DND-41 (cell line): ENCODE measurements around the gene CHID1.

Experiments
- ATAC-seq: fragments of 200-7000 bp; cut with Tn5 transposase; 3 replicates; pipeline ENCODE4 v1.9.1; 2021; ENCODE audit warnings: low read depth; ENCODE audit not compliant: insufficient read depth
- DNase-seq: peaks from one replicate; pipeline ENCODE4 v3.0.0-alpha.2; 2020
- H2AFZ ChIP-seq: 2 replicates; pipeline ENCODE4 v1.6.0; 2012; ENCODE audit warnings: low read depth, low read length
- H3K27ac ChIP-seq: 2 replicates; pipeline ENCODE4 v1.5.1; 2012; ENCODE audit warnings: low read length, inconsistent platforms
- H3K27me3 ChIP-seq: fragments of 200-600 bp; sonication (generic); 2 replicates; pipeline ENCODE4 v1.6.0; 2012; ENCODE audit warnings: low read length, mild to moderate bottlenecking, inconsistent platforms; ENCODE audit not compliant: insufficient read depth, poor library complexity
- H3K36me3 ChIP-seq: 2 replicates; pipeline ENCODE4 v1.5.1; 2012; ENCODE audit warnings: low read length, inconsistent platforms; ENCODE audit not compliant: insufficient read depth
- H3K4me1 ChIP-seq: 2 replicates; pipeline ENCODE4 v1.5.1; 2012; ENCODE audit warnings: mild to moderate bottlenecking, low read length; ENCODE audit not compliant: insufficient read depth
- H3K4me2 ChIP-seq: 2 replicates; pipeline ENCODE4 v1.6.0; 2012; ENCODE audit warnings: mild to moderate bottlenecking, moderate library complexity, low read length, inconsistent platforms; ENCODE audit not compliant: insufficient read depth
- H3K4me3 ChIP-seq, 2 experiments: fragments of 200-600 bp in 1 of 2; shearing (Covaris generic) in 1 of 2; 2 replicates each; pipeline ENCODE4 v1.5.1; 2012 to 2016; ENCODE audit warnings: inconsistent platforms in 2 of 2, low read length in 2 of 2, mild to moderate bottlenecking in 2 of 2, low read depth in 1 of 2, moderate library complexity in 1 of 2
- H3K79me2 ChIP-seq: 2 replicates; pipeline ENCODE4 v1.6.0; 2012; ENCODE audit warnings: low read length, inconsistent platforms; ENCODE audit not compliant: insufficient read depth
- H3K9ac ChIP-seq: 2 replicates; pipeline ENCODE4 v1.6.0; 2012; ENCODE audit warnings: low read depth, mild to moderate bottlenecking, inconsistent platforms, low read length, moderate library complexity
- H3K9me3 ChIP-seq: 2 replicates; pipeline ENCODE4 v1.5.1; 2012; ENCODE audit warnings: low read length, moderate library complexity, mild to moderate bottlenecking, inconsistent platforms; ENCODE audit not compliant: insufficient read depth, severe bottlenecking
- H4K20me1 ChIP-seq: 2 replicates; pipeline ENCODE4 v1.6.0; 2012; ENCODE audit warnings: low read length; ENCODE audit not compliant: insufficient read depth
- EZH2 ChIP-seq: IDR thresholded peaks from 3 replicates; pipeline ENCODE4 v1.6.1; 2012; ENCODE audit warnings: borderline replicate concordance, low read depth, mild to moderate bottlenecking, moderate library complexity, low read length, inconsistent platforms; ENCODE audit not compliant: severe bottlenecking
- TF ChIP-seq, protein P1 (sequence below): IDR thresholded peaks from 2 replicates; pipeline ENCODE4 v1.5.1; 2012; ENCODE audit warnings: borderline replicate concordance, low read length, moderate library complexity, mild to moderate bottlenecking; ENCODE audit not compliant: poor library complexity, severe bottlenecking; ENCODE audit errors: extremely low read depth

CHID1 gene

DNA sequence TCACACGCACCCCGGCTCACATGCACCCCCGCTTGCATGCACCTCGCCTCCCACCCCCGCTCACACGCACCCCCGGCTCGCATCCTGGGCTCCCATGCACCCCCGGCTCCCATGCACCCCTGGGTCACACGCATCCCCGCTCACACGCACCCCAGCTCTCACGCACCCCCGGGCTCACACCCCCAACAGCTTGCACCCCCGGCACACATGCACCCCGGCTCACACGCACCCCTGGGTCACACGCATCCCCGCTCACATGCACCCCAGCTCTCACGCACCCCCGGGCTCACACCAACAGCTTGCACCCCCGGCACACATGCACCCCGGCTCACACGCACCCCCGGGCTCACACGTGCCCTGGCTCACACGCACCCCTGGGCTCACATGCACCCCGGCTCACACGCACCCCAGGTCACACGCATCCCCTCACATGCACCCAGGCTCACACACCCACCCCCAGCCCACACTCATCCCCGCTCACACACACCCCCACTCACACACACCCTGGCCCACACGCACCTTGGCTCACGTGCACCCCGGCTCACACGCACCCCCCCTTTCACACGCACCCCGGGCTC is 51.8 kb downstream of the CHID1 start:
- no peak for TF ChIP-seq EZH2
- TF ChIP-seq, protein P1, sequence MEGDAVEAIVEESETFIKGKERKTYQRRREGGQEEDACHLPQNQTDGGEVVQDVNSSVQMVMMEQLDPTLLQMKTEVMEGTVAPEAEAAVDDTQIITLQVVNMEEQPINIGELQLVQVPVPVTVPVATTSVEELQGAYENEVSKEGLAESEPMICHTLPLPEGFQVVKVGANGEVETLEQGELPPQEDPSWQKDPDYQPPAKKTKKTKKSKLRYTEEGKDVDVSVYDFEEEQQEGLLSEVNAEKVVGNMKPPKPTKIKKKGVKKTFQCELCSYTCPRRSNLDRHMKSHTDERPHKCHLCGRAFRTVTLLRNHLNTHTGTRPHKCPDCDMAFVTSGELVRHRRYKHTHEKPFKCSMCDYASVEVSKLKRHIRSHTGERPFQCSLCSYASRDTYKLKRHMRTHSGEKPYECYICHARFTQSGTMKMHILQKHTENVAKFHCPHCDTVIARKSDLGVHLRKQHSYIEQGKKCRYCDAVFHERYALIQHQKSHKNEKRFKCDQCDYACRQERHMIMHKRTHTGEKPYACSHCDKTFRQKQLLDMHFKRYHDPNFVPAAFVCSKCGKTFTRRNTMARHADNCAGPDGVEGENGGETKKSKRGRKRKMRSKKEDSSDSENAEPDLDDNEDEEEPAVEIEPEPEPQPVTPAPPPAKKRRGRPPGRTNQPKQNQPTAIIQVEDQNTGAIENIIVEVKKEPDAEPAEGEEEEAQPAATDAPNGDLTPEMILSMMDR = no peak
- Histone ChIP-seq H4K20me1 (peaks cover 16% of the 10 kb centered on the region), H3K27ac (no peak overlapping the region), H3K4me1 (no peaks in the 10 kb centered on the region), H2AFZ (no peak overlapping the region), H3K4me3 (no peak overlapping the region), H3K27me3 (no peaks in the 10 kb centered on the region), H3K79me2 (no peaks in the 10 kb centered on the region), H3K9me3 (no peaks in the 10 kb centered on the region), H3K4me2 (no peak overlapping the region), H3K36me3 (no peaks in the 10 kb centered on the region), H3K9ac (no peak overlapping the region)
- ATAC-seq (no peak), DNase-seq (no peak)

GRCh38 chr11:858053-858761 is 52.4 kb downstream of the CHID1 start:
- ATAC-seq (no peak), DNase-seq (no peak)
- Histone ChIP-seq H2AFZ (no peak overlapping the region), H3K4me1 (no peaks in the 10 kb centered on the region), H4K20me1 (peaks cover 12% of the 10 kb centered on the region), H3K4me2 (no peak overlapping the region), H3K4me3 (no peak overlapping the region), H3K27ac (no peak overlapping the region), H3K36me3 (no peaks in the 10 kb centered on the region), H3K27me3 (no peaks in the 10 kb centered on the region), H3K9ac (no peak overlapping the region), H3K79me2 (no peaks in the 10 kb centered on the region), H3K9me3 (no peaks in the 10 kb centered on the region)
- TF ChIP-seq, protein P1 = no peak
- TF ChIP-seq EZH2 = no peak

DNA sequence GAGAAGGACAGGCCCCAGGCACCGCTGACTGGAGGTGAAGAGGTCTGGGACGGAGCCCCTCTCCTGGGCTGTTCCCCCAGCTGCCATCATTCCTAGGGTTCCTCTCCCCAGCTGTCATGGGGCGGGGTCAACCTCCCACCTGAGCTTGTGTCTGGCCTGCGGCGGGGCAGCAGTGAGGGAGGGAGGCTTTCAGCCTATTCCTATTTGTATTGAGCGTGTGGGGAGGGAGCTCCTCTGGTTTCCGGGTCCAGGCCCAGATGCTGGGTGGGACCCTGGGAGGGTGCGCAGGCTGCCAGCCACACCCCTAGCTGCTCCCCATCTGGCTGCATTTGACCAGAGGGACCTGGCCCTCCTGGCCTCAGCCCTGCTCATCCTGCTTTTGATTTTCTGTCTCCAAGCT is 54.2 kb downstream of the CHID1 start:
- Histone ChIP-seq H3K9me3 (no peaks in the 10 kb centered on the region), H3K27me3 (no peaks in the 10 kb centered on the region), H3K36me3 (no peaks in the 10 kb centered on the region), H3K4me1 (no peaks in the 10 kb centered on the region), H3K4me3 (no peak overlapping the region), H3K27ac (no peak overlapping the region), H3K79me2 (no peaks in the 10 kb centered on the region), H3K9ac (no peak overlapping the region), H4K20me1 (peaks cover 6% of the 10 kb centered on the region; the same call in 1 of the 2 replicates), H3K4me2 (no peak overlapping the region), H2AFZ (no peak overlapping the region)
- no peak for TF ChIP-seq EZH2
- TF ChIP-seq, protein P1 = no peak
- no peak for ATAC-seq
- DNase-seq = no peak
